ENCODE measurements around the gene HYLS1. TPM values are rescaled to one million over a fixed set of nuclear protein-coding genes. Genes with fewer than 3 reads are reported as not detected.

The HYLS1 gene
- total and polyA plus RNA-seq, 9 of the 15 experiments (the other 6 are each of a cell fraction or from before 2014, with no cell fraction given), result 2.7 to 8.2 (median 4.8) TPM

DNA sequence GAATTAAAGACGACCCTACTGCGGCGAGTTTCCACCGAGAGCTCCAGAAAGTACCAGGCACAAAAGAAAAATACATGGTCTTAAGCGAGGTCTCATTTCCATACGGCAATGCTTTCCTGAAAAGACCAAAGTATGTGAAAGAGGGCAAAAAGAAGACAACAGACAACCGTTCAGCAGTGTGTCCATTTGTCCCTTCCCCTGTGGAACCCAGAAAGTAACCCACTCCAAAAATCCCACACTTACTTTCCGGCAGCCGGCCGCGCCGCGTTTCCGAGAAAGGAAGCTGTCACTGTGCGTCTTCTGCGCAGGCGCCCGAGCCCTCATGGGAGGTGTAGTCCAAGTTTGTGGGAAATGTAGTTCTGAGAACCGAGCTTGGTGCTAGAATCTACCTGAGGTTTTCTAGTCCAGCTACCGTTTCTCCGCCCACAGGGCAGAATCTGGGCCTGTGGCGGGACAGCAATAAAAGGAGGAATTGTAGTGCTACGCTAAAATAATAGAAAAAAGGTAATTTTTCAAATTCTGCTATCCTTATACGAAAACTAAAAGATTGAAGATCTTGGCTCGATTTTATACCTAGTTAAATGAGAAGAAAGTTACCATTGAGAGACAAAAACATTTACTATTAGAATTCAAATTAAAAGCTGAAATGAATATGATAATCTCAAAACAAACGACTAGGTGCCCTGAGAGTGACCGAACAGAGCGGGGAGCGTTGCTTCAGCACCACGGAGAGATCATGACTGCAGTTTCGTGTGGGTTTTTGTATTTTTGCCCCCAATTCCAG, 15.7 kb downstream of the HYLS1 start, which contains the start of gene PUS3 (continued):
- TF ChIP-seq SRSF1 (IDR thresholded peaks at IDR 0.05; ENCODE audit: low read depth, low read length) (no peak), GABPB1 (CRISPR knock-in tag; IDR thresholded peaks at IDR 0.05) (peak; percentile 69), EP400 (IDR thresholded peaks at IDR 0.05) (peak; percentile 61), SIX5 (IDR thresholded peaks at IDR 0.05; ENCODE audit: borderline replicate concordance in 1 of 2, insufficient read depth in 1 of 2, low read depth in 1 of 2, low read length in 2 of 2) (peak; percentile 80 to 84), TEAD4 (IDR thresholded peaks at IDR 0.05; ENCODE audit: low read length) (0 out of 2 replicates have a peak, but pooled peaks have one; percentile 12), TEAD4 (CRISPR knock-in tag; IDR thresholded peaks at IDR 0.05; ENCODE audit: borderline replicate concordance) (no peak), KDM4B (IDR thresholded peaks at IDR 0.05; ENCODE audit: borderline replicate concordance in 2 of 2, low read depth in 1 of 2) (no peak), JUN (IDR thresholded peaks at IDR 0.05; ENCODE audit: borderline replicate concordance, low read depth, low read length) (0 out of 2 replicates have a peak, but pooled peaks have one; percentile 22), JUN (CRISPR knock-in tag; IDR thresholded peaks at IDR 0.05; ENCODE audit: borderline replicate concordance) (no peak), HMGN3 (IDR thresholded peaks at IDR 0.05; ENCODE audit: borderline replicate concordance, extremely low read depth, insufficient read length, low read depth, low read length) (no peak), ZNF766 (CRISPR knock-in tag; conservative IDR thresholded peaks at IDR 0.05) (peak; percentile 48; the same call in 1 of the 2 replicates), CAMTA2 (CRISPR knock-in tag; conservative IDR thresholded peaks at IDR 0.05) (no peak), PHTF2 (CRISPR knock-in tag; IDR thresholded peaks at IDR 0.05) (no peak), ZNF830 (CRISPR knock-in tag; IDR thresholded peaks at IDR 0.05) (no peak), ZNF586 (CRISPR knock-in tag; conservative IDR thresholded peaks at IDR 0.05) (no peak)
- TF ChIP-seq, protein P1, sequence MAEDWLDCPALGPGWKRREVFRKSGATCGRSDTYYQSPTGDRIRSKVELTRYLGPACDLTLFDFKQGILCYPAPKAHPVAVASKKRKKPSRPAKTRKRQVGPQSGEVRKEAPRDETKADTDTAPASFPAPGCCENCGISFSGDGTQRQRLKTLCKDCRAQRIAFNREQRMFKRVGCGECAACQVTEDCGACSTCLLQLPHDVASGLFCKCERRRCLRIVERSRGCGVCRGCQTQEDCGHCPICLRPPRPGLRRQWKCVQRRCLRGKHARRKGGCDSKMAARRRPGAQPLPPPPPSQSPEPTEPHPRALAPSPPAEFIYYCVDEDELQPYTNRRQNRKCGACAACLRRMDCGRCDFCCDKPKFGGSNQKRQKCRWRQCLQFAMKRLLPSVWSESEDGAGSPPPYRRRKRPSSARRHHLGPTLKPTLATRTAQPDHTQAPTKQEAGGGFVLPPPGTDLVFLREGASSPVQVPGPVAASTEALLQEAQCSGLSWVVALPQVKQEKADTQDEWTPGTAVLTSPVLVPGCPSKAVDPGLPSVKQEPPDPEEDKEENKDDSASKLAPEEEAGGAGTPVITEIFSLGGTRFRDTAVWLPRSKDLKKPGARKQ (CRISPR knock-in tag; IDR thresholded peaks at IDR 0.05), result no peak
- TF ChIP-seq, protein P2, sequence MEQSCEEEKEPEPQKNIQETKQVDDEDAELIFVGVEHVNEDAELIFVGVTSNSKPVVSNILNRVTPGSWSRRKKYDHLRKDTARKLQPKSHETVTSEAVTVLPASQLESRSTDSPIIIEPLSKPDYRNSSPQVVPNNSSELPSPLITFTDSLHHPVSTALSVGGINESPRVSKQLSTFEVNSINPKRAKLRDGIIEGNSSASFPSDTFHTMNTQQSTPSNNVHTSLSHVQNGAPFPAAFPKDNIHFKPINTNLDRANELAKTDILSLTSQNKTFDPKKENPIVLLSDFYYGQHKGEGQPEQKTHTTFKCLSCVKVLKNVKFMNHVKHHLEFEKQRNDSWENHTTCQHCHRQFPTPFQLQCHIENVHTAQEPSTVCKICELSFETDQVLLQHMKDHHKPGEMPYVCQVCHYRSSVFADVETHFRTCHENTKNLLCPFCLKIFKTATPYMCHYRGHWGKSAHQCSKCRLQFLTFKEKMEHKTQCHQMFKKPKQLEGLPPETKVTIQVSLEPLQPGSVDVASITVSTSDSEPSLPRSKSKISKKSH (CRISPR knock-in tag; IDR thresholded peaks at IDR 0.05), result no peak
- TF ChIP-seq, protein P3, sequence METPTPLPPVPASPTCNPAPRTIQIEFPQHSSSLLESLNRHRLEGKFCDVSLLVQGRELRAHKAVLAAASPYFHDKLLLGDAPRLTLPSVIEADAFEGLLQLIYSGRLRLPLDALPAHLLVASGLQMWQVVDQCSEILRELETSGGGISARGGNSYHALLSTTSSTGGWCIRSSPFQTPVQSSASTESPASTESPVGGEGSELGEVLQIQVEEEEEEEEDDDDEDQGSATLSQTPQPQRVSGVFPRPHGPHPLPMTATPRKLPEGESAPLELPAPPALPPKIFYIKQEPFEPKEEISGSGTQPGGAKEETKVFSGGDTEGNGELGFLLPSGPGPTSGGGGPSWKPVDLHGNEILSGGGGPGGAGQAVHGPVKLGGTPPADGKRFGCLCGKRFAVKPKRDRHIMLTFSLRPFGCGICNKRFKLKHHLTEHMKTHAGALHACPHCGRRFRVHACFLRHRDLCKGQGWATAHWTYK (CRISPR knock-in tag; IDR thresholded peaks at IDR 0.05), result no peak
- TF ChIP-seq, protein P4, sequence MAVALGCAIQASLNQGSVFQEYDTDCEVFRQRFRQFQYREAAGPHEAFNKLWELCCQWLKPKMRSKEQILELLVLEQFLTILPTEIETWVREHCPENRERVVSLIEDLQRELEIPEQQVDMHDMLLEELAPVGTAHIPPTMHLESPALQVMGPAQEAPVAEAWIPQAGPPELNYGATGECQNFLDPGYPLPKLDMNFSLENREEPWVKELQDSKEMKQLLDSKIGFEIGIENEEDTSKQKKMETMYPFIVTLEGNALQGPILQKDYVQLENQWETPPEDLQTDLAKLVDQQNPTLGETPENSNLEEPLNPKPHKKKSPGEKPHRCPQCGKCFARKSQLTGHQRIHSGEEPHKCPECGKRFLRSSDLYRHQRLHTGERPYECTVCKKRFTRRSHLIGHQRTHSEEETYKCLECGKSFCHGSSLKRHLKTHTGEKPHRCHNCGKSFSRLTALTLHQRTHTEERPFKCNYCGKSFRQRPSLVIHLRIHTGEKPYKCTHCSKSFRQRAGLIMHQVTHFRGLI (CRISPR knock-in tag; IDR thresholded peaks at IDR 0.05), result 0 out of 2 replicates have a peak, but pooled peaks have one; percentile 18
- TF ChIP-seq, protein P5, sequence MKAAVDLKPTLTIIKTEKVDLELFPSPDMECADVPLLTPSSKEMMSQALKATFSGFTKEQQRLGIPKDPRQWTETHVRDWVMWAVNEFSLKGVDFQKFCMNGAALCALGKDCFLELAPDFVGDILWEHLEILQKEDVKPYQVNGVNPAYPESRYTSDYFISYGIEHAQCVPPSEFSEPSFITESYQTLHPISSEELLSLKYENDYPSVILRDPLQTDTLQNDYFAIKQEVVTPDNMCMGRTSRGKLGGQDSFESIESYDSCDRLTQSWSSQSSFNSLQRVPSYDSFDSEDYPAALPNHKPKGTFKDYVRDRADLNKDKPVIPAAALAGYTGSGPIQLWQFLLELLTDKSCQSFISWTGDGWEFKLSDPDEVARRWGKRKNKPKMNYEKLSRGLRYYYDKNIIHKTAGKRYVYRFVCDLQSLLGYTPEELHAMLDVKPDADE (conservative IDR thresholded peaks at IDR 0.05; ENCODE audit: control insufficient read depth, low read depth, low read length), result no peak

Measured in K562 (cell line).